ENCODE data around the gene PRPSAP2.

DNA sequence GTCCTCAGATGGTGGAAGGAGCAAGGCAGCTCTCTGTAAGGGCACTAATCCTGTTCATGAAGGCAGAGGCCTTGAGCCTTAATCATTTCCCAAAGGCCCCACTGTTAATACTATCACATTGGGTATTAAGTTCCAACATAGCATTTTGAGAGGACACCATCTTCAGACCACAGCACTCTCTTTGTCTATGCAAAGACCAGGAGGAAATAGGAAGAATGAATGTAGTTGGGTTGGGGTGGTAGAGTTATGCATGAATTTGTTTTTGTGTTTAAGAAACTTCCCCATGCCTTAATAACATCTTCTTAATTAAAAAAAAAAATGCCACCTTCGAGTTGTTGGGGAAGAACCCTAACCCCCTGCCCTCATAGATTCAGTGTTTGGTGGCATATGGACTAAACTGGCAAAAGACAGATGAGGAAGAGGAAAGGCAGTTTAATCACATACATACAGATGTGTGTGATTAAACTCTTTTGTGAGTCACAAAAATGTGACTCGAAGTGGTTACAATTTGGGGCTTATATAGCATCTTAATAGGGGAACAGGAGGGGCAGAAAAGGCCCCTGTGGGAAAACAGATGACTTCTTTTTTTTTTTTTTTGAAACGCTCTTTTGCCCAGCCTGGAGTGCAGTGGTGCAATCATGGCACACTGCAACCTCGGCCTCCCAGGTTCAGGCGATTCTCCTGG lies 59.0 kb downstream of the PRPSAP2 start:
- TF ChIP-seq, protein P1, sequence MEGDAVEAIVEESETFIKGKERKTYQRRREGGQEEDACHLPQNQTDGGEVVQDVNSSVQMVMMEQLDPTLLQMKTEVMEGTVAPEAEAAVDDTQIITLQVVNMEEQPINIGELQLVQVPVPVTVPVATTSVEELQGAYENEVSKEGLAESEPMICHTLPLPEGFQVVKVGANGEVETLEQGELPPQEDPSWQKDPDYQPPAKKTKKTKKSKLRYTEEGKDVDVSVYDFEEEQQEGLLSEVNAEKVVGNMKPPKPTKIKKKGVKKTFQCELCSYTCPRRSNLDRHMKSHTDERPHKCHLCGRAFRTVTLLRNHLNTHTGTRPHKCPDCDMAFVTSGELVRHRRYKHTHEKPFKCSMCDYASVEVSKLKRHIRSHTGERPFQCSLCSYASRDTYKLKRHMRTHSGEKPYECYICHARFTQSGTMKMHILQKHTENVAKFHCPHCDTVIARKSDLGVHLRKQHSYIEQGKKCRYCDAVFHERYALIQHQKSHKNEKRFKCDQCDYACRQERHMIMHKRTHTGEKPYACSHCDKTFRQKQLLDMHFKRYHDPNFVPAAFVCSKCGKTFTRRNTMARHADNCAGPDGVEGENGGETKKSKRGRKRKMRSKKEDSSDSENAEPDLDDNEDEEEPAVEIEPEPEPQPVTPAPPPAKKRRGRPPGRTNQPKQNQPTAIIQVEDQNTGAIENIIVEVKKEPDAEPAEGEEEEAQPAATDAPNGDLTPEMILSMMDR (IDR thresholded peaks at IDR 0.05): no peak
- no peak for TF ChIP-seq POLR2AphosphoS5 (IDR thresholded peaks at IDR 0.05)
